Measurements from ENCODE around the gene UBE3D.
"Not testable (repeated sequence)": the region's sequence is repeated elsewhere in the genome, so short reads cannot be mapped to it uniquely, and the experiment has no call there.

Gene UBE3D

DNA sequence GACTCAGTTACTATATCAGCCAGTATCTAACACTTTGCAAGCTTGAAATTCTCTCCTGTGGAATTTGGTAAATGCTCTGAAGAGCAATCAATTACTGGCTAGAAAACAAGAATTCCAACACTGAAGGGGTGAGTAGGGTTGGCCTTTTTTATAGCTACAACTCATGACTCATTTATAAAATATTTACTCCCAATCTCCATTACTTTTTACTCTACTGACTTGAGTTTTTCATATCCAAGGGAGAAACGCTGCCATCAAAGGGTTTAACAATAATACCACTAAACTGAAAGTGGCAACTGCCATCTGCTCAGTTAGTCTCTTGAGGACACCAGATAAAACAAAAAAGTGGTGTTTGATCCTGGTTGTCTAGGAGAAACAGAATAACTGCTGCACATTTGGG is 203.1 kb downstream of the UBE3D start:
- peak; percentile 12 for DNase-seq (ENCODE audit: extremely low read depth, low read depth)
- no peak overlapping the region for H3K4me3 ChIP-seq (replicated peaks; ENCODE audit: low read depth, low read length)
- TF ChIP-seq, protein P1, sequence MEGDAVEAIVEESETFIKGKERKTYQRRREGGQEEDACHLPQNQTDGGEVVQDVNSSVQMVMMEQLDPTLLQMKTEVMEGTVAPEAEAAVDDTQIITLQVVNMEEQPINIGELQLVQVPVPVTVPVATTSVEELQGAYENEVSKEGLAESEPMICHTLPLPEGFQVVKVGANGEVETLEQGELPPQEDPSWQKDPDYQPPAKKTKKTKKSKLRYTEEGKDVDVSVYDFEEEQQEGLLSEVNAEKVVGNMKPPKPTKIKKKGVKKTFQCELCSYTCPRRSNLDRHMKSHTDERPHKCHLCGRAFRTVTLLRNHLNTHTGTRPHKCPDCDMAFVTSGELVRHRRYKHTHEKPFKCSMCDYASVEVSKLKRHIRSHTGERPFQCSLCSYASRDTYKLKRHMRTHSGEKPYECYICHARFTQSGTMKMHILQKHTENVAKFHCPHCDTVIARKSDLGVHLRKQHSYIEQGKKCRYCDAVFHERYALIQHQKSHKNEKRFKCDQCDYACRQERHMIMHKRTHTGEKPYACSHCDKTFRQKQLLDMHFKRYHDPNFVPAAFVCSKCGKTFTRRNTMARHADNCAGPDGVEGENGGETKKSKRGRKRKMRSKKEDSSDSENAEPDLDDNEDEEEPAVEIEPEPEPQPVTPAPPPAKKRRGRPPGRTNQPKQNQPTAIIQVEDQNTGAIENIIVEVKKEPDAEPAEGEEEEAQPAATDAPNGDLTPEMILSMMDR (IDR thresholded peaks at IDR 0.05; ENCODE audit: low read depth, low read length, missing control alignments), result no peak

DNA sequence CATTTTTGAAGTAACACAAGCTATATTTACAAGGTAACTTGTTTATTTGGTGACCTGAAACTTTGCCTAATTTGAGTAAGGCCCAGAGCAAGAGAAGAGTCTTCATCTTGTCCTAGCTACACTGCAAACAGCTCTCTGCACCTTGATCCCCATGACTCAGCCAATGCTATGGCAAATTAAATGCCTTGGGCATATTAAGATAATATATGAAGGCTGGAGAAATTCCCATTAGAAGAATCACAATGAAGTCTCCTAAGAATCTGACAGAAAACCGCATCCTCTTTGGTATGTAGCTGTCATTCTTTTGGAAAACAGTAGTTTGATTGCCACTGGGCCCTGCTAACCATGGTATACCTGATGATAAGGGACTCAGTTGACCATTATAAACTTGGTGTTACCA is 204.5 kb downstream of the UBE3D start:
- no peak for DNase-seq (ENCODE audit: extremely low read depth, low read depth)
- TF ChIP-seq, protein P1 (IDR thresholded peaks at IDR 0.05; ENCODE audit: low read depth, low read length, missing control alignments), result no peak
- H3K4me3 ChIP-seq (replicated peaks; ENCODE audit: low read depth, low read length), result no peak overlapping the region

DNA sequence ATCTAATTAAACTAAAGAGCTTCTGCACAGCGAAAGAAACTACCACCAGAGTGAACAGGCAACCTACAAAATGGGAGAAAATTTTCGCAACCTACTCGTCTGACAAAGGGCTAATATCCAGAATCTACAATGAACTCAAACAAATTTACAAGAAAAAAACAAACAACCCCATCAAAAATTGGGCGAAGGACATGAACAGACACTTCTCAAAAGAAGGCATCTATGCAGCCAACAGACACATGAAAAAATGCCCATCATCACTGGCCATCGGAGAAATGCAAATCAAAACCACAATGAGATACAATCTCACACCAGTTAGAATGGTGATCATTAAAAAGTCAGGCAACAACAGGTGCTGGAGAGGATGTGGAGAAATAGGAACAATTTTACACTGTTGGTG is 209.6 kb downstream of the UBE3D start:
- not testable (repeated sequence) for H3K4me3 ChIP-seq (replicated peaks; ENCODE audit: low read depth, low read length); DNase-seq (ENCODE audit: extremely low read depth, low read depth)

DNA sequence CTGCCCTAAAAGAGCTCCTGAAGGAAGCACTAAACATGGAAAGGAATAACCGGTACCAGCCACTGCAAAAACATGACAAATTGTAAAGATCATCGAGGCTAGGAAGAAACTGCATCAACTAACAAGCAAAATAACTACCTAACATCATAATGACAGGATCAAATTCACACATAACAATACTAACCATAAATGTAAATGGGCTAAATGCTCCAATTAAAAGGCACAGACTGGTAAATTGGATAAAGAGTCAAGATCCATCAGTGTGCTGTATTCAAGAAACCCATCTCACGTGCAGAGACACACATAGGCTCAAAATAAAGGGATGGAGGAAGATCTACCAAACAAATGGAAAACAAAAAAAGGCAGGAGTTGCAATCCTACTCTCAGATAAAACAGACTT is 212.7 kb downstream of the UBE3D start:
- not testable (repeated sequence) for DNase-seq (ENCODE audit: extremely low read depth, low read depth); H3K4me3 ChIP-seq (replicated peaks; ENCODE audit: low read depth, low read length)

DNA sequence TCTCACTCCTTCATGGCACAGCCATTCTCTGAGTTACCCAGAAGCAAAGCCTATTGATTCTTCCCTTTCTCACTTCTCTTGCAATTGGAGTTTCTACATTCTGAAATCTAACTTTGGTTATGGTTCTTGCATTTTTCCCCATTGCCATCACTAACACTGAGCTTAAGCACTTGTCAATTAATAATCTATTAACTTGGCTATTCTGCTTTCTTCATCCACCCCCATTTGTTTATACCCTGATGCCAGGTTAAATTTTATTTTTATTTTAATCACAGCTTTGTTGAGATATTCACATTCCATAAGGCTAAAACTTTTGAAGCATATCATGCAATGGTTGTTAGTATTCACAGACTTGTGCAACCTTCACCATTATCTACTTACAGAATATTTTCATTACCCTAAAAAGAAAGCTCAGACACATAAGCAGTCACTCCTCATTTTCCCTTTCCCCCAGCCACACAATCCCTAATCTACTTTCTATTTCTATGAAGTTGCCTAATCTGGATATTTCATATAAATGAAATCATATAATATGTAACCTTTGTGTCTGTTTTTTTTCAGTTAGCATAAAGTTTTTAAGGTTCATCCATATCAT is 222.3 kb downstream of the UBE3D start:
- H3K4me3 ChIP-seq (replicated peaks; ENCODE audit: low read depth, low read length), result no peak overlapping the region
- DNase-seq (ENCODE audit: extremely low read depth, low read depth), result no peak
- TF ChIP-seq, protein P1 (IDR thresholded peaks at IDR 0.05; ENCODE audit: low read depth, low read length, missing control alignments), result no peak

DNA sequence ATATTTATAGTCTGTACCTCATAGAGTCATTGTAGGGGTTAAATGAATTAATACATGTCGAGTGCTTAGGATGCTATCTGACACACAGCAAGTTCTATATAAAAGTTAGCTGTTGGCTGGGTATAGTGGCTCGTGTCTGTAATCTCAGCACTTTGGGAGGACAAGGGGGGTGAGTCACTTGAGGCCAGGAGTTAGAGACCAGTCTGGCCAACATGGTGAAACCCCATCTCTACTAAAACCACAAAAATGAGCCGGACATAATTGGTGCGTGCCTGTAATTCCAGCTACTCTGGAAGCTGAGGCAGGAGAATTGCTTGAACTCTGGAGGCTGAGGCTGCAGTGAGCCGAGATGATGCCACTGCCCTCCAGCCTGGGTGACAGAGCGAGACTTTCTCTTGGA is 222.9 kb downstream of the UBE3D start:
- no peak overlapping the region for H3K4me3 ChIP-seq (replicated peaks; ENCODE audit: low read depth, low read length)
- DNase-seq (ENCODE audit: extremely low read depth, low read depth), result peak; percentile 20
- TF ChIP-seq, protein P1 (IDR thresholded peaks at IDR 0.05; ENCODE audit: low read depth, low read length, missing control alignments), result no peak
